GM18511 (cell line): ENCODE results near the gene SLC44A5.
"Not testable (repeated sequence)": the region's sequence is repeated elsewhere in the genome, so short reads cannot be mapped to it uniquely, and the experiment has no call there.

Source experiments
- ATAC-seq: cut with Tn5 transposase; IDR thresholded peaks from one replicate; pipeline ENCODE4 v1.9.1; 2021; ENCODE audit warnings: mild to moderate bottlenecking, moderate library complexity; ENCODE audit not compliant: unreplicated experiment

Gene SLC44A5

GRCh38 chr1:75611014-75611413 is at the start of gene SLC44A5:
Gene SLC44A5, minus strand, starts transcription at chr1:75611114. Its CDS starts 69,667 bp downstream, at chr1:75541447.
- no peak for ATAC-seq

DNA sequence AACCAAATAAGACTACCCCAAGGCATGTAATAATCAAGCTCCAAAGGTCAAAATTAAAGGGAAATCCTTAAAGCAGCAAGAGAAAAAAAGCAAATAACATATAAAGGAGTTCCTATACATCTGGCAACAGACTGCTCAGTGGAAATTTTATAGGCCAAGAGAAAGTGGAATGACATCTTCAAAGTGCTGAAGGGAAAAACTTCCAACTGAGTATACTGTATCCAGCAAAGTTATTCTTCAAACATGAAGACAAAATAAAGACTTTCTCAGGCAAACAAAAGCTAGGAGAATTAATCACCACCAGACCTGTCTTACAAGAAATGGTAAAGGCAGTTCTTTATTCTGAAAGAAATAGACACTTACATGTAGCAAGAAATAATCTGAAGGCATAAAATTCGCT is 45.0 kb upstream of the SLC44A5 start:
- ATAC-seq, result no peak

DNA sequence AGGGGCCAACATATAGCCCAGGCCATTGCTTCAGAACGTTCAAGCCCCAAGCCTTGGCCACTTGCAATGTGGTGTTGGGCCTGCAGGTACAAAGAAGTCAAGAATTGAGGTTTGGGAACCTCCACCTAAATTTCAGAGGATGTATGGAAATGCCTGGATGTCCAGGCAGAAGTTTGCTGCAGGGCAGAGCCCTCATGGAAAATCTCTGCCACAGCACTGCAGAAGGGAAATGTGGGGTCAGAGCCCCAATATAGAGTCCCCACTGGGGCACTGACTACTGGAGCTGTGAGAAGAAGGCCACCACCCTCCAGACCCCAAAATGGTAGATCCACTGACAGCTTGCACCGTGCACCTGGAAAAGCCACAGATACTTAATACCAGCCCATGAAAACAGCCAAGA is 36.3 kb upstream of the SLC44A5 start:
- not testable (repeated sequence) for ATAC-seq

- not testable (repeated sequence) for ATAC-seq
Measured at GRCh38 chr1:75645153-75645552, 34.2 kb upstream of the SLC44A5 start.

DNA sequence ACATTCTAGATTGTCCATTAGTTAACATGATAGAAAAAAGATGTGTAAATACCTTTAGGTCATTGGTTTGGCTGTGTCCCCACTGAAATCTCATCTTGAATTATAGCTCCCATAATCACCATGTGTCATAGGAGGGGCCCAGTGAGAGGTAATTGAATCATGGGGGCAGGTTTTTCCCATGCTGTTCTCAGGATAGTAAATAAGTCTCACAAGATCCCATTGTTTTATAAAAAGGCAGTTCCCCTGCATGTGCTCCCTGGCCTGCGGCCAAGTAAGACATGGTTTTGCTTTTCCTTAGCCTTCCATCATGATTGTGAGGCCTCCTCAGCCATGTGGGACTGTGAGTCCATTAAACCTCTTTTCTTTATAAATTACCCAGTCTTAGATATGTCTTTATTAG is 32.5 kb upstream of the SLC44A5 start:
- no peak for ATAC-seq

DNA sequence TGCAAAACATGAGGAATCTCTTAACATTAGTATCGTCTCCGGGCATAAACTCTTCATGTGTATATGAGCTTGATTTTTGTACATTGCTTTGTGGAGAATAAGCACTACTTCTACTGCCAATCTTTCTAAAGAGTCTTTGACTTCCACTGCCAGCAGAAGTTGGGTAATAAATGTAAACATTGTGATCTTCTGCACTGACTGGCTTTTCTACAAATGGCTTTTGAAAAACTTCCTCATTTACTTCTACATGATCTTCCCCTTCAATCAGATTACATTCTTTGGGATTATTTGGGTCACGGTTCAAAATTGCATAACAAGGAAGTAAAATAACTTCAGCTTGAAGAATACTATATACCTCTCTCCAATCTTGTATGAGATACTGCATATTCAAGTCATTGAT is 30.4 kb upstream of the SLC44A5 start:
- no peak for ATAC-seq

DNA sequence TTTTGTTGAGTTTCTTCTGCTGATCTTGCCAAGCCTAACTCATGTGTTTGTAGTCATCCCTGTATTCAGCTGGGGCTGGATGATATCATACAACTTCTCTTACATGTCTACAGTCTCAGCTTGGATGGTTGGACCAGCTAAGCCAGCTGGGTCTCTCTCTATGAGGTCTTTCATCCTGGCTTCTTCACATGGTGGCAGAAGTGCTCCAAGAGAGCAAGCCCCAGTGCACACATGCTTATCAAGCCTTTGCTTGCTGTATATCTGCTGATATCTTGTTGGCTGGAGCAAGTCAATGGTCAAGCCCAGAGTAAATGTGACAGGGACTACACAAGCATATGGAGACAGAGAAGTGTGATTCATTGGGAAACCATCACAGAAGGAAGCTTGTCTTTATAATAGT is 29.2 kb upstream of the SLC44A5 start:
- ATAC-seq, result no peak

- ATAC-seq, result peak; percentile 95
Measured at GRCh38 chr1:75632350-75632949, 21.5 kb upstream of the SLC44A5 start.

GRCh38 chr1:75630998-75631397 is 20.1 kb upstream of the SLC44A5 start:
- ATAC-seq, result no peak

DNA sequence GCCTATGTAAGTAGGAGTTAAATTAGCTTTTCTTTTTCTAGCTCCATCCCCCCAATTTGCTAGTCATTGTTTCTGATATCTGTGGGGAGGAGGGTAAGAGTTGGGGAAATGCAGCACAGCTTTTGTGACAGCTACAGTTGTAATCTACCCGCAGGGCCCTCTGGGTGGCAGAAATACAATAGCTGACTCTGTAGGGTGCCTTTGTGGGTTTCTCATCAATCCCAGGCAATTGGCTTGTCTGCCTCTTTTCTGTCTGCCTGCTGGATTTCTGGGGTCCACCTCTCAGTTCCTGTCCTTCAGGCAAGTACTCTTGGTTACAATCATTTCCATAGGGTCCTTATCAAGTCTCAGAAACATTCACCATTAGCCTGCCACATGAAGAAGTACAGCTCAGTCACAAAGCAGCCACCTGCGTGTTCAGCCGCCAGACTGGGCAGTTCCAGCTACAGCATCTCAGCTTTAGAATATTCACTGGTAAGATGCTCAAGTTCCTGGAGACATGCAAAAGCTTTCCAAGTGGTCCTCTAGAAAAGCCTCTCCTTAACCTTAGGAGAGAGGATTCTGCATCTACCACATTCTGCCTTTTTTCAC is 19.2 kb upstream of the SLC44A5 start:
- no peak for ATAC-seq

GRCh38 chr1:75625795-75626194 is 14.9 kb upstream of the SLC44A5 start:
- no peak for ATAC-seq

DNA sequence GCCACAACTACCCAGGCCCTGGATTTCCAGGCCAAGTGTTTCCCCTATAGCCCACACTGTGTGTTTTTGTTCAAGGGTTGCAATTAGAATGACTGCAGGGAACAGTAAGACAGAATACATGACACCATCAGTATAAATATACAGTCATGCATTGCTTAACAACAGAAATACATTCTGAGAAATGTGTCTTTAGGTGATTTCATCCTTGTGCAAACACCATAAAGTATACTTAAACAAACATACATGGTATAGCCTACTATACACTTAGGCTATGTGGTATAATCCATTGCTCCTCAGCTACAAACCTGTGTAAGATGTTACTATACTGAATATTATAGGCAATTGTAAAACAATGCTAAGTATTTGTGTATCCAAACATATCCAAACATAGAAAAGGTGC is 7.5 kb upstream of the SLC44A5 start:
- ATAC-seq, result no peak

GRCh38 chr1:75616436-75617433 is 5.8 kb upstream of the SLC44A5 start:
- no peak for ATAC-seq

DNA sequence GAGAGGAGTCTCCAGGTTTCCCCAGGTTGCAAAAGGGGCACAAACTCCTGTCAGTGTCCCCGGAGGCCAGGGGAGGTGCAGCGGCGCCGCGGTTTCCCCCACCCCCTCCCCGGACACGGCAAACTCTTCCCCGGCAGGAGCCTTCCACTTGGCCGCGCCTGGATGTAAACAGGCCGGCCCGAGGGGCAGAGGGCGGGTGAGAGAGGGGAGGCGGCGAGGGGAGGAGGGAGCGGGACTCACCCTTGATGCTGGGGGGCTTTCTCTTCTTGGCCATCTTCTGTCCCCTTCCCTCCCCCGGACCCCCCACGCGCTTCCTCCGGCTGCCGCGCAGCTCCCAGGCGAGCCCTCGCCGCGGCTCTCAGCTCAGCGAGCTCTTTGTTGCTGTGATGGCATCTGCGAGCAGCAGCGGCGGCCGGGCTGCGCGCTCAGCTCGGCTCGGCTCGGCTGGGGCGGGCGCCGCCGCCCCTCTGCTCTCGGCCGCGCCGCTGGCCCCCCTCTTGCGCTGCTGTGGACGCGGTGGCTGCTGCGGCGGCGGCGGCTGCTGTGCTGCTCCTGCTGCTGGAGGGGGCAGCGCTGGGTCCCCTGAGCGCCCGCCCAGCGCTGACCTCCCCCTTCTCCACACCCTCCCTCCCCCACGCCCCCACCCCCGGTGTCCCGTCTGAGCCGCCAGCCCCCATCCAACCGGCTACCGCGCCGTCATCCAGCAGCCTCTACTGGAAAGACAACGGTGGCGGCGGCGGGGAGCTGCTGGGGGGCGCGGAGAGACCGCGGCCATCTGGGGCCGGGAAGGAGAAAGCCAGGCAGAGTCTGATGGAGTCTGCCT is 4.9 kb upstream of the SLC44A5 start:
- ATAC-seq, result peak; percentile 44

DNA sequence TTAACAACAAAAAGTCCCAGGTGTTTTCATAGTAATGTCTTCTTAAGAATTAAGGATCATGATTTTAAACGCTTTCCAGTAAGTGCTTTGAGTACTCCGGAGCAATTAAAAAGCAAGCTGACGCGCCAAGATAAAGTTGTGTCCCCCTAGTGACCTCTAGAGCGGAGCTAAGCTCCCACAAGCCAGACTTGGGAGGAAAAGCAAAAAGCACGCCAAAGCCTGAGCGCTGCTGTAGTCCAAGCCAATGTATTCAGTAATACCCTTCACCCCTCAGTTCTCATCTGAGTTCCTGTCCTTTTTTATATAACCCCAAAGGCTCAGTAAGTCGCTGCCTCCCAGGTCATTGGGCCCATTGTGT is 3.5 kb upstream of the SLC44A5 start:
- peak; percentile 22 for ATAC-seq

DNA sequence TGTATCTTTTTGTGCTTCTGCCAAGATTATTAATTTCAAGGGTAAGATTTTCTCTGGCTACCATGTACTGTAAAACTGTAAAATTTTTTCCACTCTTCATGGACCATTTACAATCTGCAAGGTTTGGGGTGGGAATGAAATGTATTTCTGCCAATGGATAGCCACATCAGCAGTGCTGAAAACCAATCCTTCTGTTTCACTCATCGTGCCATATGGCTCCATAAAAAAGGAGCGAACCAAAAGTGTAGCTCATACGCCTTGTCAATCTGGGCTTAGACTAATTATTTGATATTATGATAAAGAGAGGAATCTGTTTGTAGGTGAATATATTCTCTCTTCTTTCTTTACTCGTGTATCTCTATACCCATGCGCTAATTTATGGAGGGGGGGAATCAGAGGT is 3.0 kb upstream of the SLC44A5 start:
- ATAC-seq, result no peak

DNA sequence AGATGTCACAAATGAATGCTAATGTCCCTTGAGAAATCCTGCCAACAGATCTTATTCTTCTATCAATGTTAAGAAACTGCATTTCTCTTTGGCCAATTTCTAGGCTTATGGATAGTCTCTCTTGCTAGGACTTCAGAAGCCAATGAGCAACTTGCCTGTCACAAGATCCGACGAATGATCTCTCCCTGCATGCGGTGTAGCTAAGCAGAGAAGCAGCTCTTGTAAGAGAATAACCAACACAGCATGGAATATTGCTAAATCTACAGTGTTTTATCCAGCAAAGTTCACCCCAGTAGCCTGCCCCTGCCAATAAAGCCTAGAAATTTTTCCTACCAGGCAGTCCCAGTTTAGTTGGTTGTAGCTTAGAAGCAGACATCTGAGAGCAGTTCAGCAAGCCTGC is 2.1 kb upstream of the SLC44A5 start:
- no peak for ATAC-seq

- no peak for ATAC-seq
Measured at GRCh38 chr1:75602486-75602885, 8.4 kb downstream of the SLC44A5 start.

DNA sequence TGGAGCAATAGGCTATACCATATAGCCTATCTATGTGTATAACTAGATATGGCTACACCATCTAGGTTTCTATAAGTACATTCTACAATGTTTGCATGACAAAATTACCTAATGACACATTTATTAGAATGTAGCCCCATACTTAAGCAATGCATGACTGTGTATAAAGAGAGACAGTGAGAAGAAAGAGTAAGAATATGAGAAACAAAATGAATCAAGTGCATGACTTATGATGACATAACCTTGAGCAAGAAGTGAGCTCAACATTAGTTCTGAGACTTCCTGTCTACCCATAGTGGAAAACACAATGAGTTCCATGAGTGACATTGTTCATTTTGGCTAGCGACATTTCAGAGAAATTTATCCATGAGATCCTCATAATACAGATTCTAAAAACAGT is 10.1 kb downstream of the SLC44A5 start:
- ATAC-seq, result no peak

GRCh38 chr1:75594327-75594726 is 16.6 kb downstream of the SLC44A5 start:
- no peak for ATAC-seq

- not testable (repeated sequence) for ATAC-seq
Measured at GRCh38 chr1:75593457-75593856, 17.5 kb downstream of the SLC44A5 start.
